Measurements from ENCODE around the gene RNF114.

GRCh38 chr20:49899541-49900383 lies 36.4 kb upstream of the RNF114 start:
- TF ChIP-seq CTCF (IDR thresholded peaks at IDR 0.05; ENCODE audit: insufficient read depth, low read depth, low read length) = no peak
- TF ChIP-seq EZH2 (IDR thresholded peaks at IDR 0.05; ENCODE audit: insufficient read depth, low read length) = no peak
